K562 (cell line): ENCODE measurements around the gene SNW1. TPM values are rescaled to one million over a fixed set of nuclear protein-coding genes. Genes with fewer than 3 reads are reported as not detected.

Experiments used
- ATAC-seq: fragments of 200-7000 bp; cut with Tn5 transposase; 3 replicates; pipeline ENCODE4 v1.9.1; 2020; ENCODE audit warnings: moderate library complexity
- BruUV-seq: library from RNA; stranded (reverse); fragments of 400-500 nt; replicated peaks from 2 replicates; lab custom pipeline; 2021; lab: Mats Ljungman, UMichigan
- CTCF ChIA-PET: fragments of 300-600 bp; formaldehyde crosslinking; extraction: SDS; loops from one replicate; lab custom pipeline; 2021; ENCODE audit warnings: low intra/inter-chr PET ratio; lab: Yijun Ruan, JAX
- POLR2A ChIA-PET: fragments of 300-600, 350-650 bp; sonication (Branson Sonifier 250); formaldehyde crosslinking; extraction: SDS; loops from one replicate; lab custom pipeline; 2021; ENCODE audit warnings: antibody characterized with exemption, inconsistent platforms; lab: Yijun Ruan, JAX
- DNase-seq, 4 experiments: peaks; one replicate each; pipeline versions ENCODE4 v3.0.0 to v3.0.0-alpha.2; 2011 to 2018; ENCODE audit warnings: low spot score in 3 of 4, mixed read lengths in 3 of 4; ENCODE audit errors: extremely low read depth in 1 of 4
- FAIRE-seq: peaks from 2 replicates; lab custom pipeline; 2011; peaks lifted over from hg19 to GRCh38; lab: Jason Lieb, UNC
- H2AFZ ChIP-seq: 2 replicates; pipeline ENCODE4 v1.6.0; 2011; ENCODE audit warnings: low read depth, low read length, control low read depth, inconsistent platforms
- H3K27ac ChIP-seq: fragments of 200-600 bp; 3 replicates; pipeline ENCODE4 v1.8.0; 2011; ENCODE audit warnings: low read depth, mild to moderate bottlenecking, control low read depth, inconsistent platforms, low read length, moderate library complexity, mixed read lengths; ENCODE audit errors: extremely low read depth
- H3K27me3 ChIP-seq, 2 experiments: fragments of 300-600 bp in 1 of 2; 2 replicates in 1 of 2; 3 replicates in 1 of 2; pipeline versions ENCODE4 v1.6.0 to v1.8.0; 2011; ENCODE audit warnings: inconsistent platforms in 2 of 2, low read length in 2 of 2, mild to moderate bottlenecking in 1 of 2, mixed read lengths in 1 of 2, moderate library complexity in 1 of 2; ENCODE audit not compliant: control insufficient read depth in 2 of 2, insufficient read depth in 2 of 2
- H3K36me3 ChIP-seq: fragments of 300-600 bp; 3 replicates; pipeline ENCODE4 v1.8.0; 2011; ENCODE audit warnings: mild to moderate bottlenecking, low read length, inconsistent platforms; ENCODE audit not compliant: control insufficient read depth, insufficient read depth
- H3K4me1 ChIP-seq, 2 experiments: fragments of 200-600 bp in 1 of 2; replicated peaks in 1 of 2; 2 replicates in 1 of 2; 3 replicates in 1 of 2; pipeline versions ENCODE4 v1.5.1 to v1.8.0; 2011; ENCODE audit warnings: inconsistent platforms in 2 of 2, low read length in 2 of 2, mild to moderate bottlenecking in 1 of 2, mixed read lengths in 1 of 2, moderate library complexity in 1 of 2; ENCODE audit not compliant: control insufficient read depth in 2 of 2, insufficient read depth in 2 of 2
- H3K4me2 ChIP-seq: 2 replicates; pipeline ENCODE4 v1.6.1; 2011; ENCODE audit warnings: low read length, control low read depth, inconsistent platforms, mixed read lengths; ENCODE audit not compliant: insufficient read depth
- H3K4me3 ChIP-seq: fragments of 200-600 bp; sonication (generic), shearing (Covaris generic); 2 replicates; pipeline ENCODE4 v1.5.1; 2016; ENCODE audit warnings: control low read depth, inconsistent platforms
- H3K79me2 ChIP-seq: fragments of 200-600 bp; 3 replicates; pipeline ENCODE4 v1.8.0; 2011; ENCODE audit warnings: low read length, inconsistent platforms; ENCODE audit not compliant: control insufficient read depth, insufficient read depth
- H3K9ac ChIP-seq, 2 experiments: 2 replicates each; pipeline versions ENCODE4 v1.6.0 to v1.6.1; 2011; ENCODE audit warnings: low read depth in 2 of 2, low read length in 2 of 2, control low read depth in 1 of 2, inconsistent platforms in 1 of 2, mild to moderate bottlenecking in 1 of 2, mixed read lengths in 1 of 2; ENCODE audit not compliant: insufficient read depth in 1 of 2
- H3K9me1 ChIP-seq: one replicate; pipeline ENCODE4 v1.6.0; 2011; ENCODE audit warnings: inconsistent platforms, mild to moderate bottlenecking, low read length, moderate library complexity; ENCODE audit not compliant: control insufficient read depth, insufficient read depth
- H3K9me3 ChIP-seq: replicated peaks from 2 replicates; pipeline ENCODE4 v1.5.1; 2011; ENCODE audit warnings: low read depth, low read length, inconsistent platforms; ENCODE audit not compliant: control insufficient read depth, insufficient read depth
- H4K20me1 ChIP-seq: replicated peaks from 2 replicates; pipeline ENCODE4 v1.6.1; 2011; ENCODE audit warnings: low read length, inconsistent platforms, mixed read lengths; ENCODE audit not compliant: control insufficient read depth, insufficient read depth
- GTF2F1 ChIP-seq: IDR thresholded peaks from 2 replicates; pipeline ENCODE4 v1.6.1; 2011; ENCODE audit warnings: low read depth, low read length, improper control_type of control experiment
- HDAC3 ChIP-seq: fragments of 450-650 bp; IDR thresholded peaks from 2 replicates; pipeline ENCODE4 v1.6.1; 2018; ENCODE audit warnings: borderline replicate concordance, mild to moderate bottlenecking, moderate library complexity; ENCODE audit not compliant: partially characterized antibody
- PHB2 ChIP-seq: fragments of 450-650 bp; IDR thresholded peaks from 2 replicates; pipeline ENCODE4 v1.6.1; 2017; ENCODE audit warnings: low read depth
- POLR3G ChIP-seq: IDR thresholded peaks from 2 replicates; pipeline ENCODE4 v1.6.1; 2011; ENCODE audit not compliant: insufficient read length, insufficient replicate concordance; ENCODE audit errors: extremely low read depth
- RFX1 ChIP-seq: fragments of 450-650 bp; IDR thresholded peaks from 2 replicates; pipeline ENCODE4 v1.6.1; 2016; ENCODE audit warnings: mild to moderate bottlenecking, moderate library complexity
- ZC3H11A ChIP-seq: IDR thresholded peaks from 2 replicates; pipeline ENCODE4 v1.6.1; 2012; ENCODE audit warnings: low read depth, low read length, improper control_type of control experiment
- ZNF561 ChIP-seq: fragments of 450-650 bp; formaldehyde crosslinking; conservative IDR thresholded peaks from 2 replicates; pipeline ENCODE4 v1.4.0; 2020; ENCODE audit warnings: mild to moderate bottlenecking, moderate library complexity
- ZNF644 ChIP-seq: fragments of 200-800 bp; sonication (Bioruptor generic); IDR thresholded peaks from 2 replicates; pipeline ENCODE4 v1.6.1; 2016; ENCODE audit warnings: low read depth, missing genetic modification characterization, missing compliant biosample characterization
- ZZZ3 ChIP-seq: fragments of 450-650 bp; IDR thresholded peaks from 2 replicates; pipeline ENCODE4 v1.6.1; 2016; ENCODE audit warnings: antibody characterized with exemption, mild to moderate bottlenecking, moderate library complexity
- WGBS: fragments of 100-300 bp; shearing (Covaris generic); methylation state at CpG from one replicate; pipeline ENCODE4 v1.1.6; 2016; ENCODE audit warnings: low coverage, mixed read lengths; ENCODE audit not compliant: insufficient coverage; ENCODE audit errors: missing lambda C conversion rate; 5-methylcytosine and 5-hydroxymethylcytosine counted together
- in situ Hi-C: fragments of 300-500 bp; cut with MboI; formaldehyde crosslinking; loops from 4 replicates; pipeline ENCODE4 v1.15.0; 2018; ENCODE audit warnings: inconsistent platforms, mixed read lengths
- intact Hi-C: fragments of 100-400 bp; cut with micrococcal nuclease; formaldehyde crosslinking; loops from 2 replicates; pipeline ENCODE4 v1.14.2; 2022
- polyA plus RNA-seq, 8 experiments: library from polyadenylated mRNA; depleted of rRNA in 4 of 8; stranded (reverse) in 5 of 8; unstranded in 3 of 8; fragments of >200 nt; fragmentation: Nextera tagmentation in 2 of 8; fragmentation: Illumina TruSeq in 1 of 8; extraction: Ambion mirVana in 2 of 8; extraction: Trizol in 1 of 8; gene quantifications; 2 replicates each; pipeline versions ENCODE4 v1.2.1 to v1.2.3, GENCODE V29; 2011 to 2014; ENCODE audit warnings: inconsistent platforms in 1 of 8, missing spikeins in 1 of 8
- total RNA-seq, 7 experiments: library from RNA; depleted of rRNA in 6 of 7; stranded (reverse); fragments of >200 nt in 6 of 7; fragmentation: Illumina TruSeq in 2 of 7; extraction: Trizol in 2 of 7; gene quantifications; 2 replicates each; pipeline versions ENCODE4 v1.2.1 to v1.2.3, GENCODE V29; 2011 to 2021; ENCODE audit warnings: low replicate concordance in 1 of 7
- TF ChIP-seq, protein P1 (sequence below): fragments of 250-450 bp; sonication (Bioruptor Pico); IDR thresholded peaks from 2 replicates; pipeline ENCODE4 v1.5.0; 2020; ENCODE audit warnings: mild to moderate bottlenecking, borderline replicate concordance
- TF ChIP-seq, protein P2 (sequence below): fragments of 450-650 bp; IDR thresholded peaks from 2 replicates; pipeline ENCODE4 v1.6.1; 2016; ENCODE audit warnings: missing biosample characterization, missing genetic modification characterization
- TF ChIP-seq, protein P3 (sequence below): fragments of 450-650 bp; IDR thresholded peaks from 2 replicates; pipeline ENCODE4 v1.6.1; 2016; ENCODE audit warnings: low read depth, mild to moderate bottlenecking, moderate library complexity

Gene SNW1
- total and polyA plus RNA-seq, 9 of the 15 experiments (the other 6 are each of a cell fraction or from before 2014, with no cell fraction given) = 64.4 to 143 (median 98.2) TPM

DNA sequence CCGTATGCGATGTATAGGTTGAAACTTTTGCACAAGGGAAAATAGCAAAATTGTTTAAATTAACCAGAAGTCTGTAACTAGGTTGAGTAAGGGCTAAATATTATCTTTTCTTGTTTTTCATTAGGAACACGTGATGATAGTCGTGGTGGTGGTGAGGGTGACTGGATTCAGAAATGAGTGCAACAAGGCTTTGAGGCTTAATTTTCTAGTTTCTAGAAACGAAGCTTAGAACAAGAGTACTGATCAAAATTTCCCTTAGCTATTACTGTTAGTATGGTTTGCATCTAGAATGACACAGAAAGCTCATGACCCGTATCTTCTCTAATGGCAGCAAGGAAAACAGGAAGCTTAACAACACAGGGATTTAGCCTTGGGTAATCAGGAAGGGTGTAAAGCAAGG, 46.0 kb downstream of the SNW1 start:
- no peak overlapping the region for H3K4me2 ChIP-seq
- no peak for ATAC-seq
- H3K4me1 ChIP-seq = no peaks in the 10 kb centered on the region; a peak in 2 of 5 replicates
- H3K9me1 ChIP-seq = no peaks in the 10 kb centered on the region
- no peaks in the 10 kb centered on the region for H3K9me3 ChIP-seq
- POLR2A ChIA-PET = interaction anchor here (0.6 to 1.0 kb wide), 2 partner anchors 11 to 169 kb away, joined by 3 read pairs; no protein-coding TSS in a partner anchor
- no TSS peak for BruUV-seq
- no peak overlapping the region for H3K4me3 ChIP-seq
- peaks cover 93% of the 10 kb centered on the region for H3K36me3 ChIP-seq
- peaks cover 48% of the 10 kb centered on the region for H3K79me2 ChIP-seq
- H2AFZ ChIP-seq = no peak overlapping the region
- CTCF ChIA-PET = no interaction called here
- 0 out of 2 replicates have a peak, but pooled peaks cover 2% of the 10 kb centered on the region for H4K20me1 ChIP-seq
- no peak for FAIRE-seq
- in situ Hi-C loops (no loop called here), intact Hi-C loops (no loop called here)
- H3K27ac ChIP-seq = no peak overlapping the region
- H3K9ac ChIP-seq = no peak overlapping the region
- DNase-seq = no peak
- TF ChIP-seq ZC3H11A = no peak
- TF ChIP-seq, protein P1, sequence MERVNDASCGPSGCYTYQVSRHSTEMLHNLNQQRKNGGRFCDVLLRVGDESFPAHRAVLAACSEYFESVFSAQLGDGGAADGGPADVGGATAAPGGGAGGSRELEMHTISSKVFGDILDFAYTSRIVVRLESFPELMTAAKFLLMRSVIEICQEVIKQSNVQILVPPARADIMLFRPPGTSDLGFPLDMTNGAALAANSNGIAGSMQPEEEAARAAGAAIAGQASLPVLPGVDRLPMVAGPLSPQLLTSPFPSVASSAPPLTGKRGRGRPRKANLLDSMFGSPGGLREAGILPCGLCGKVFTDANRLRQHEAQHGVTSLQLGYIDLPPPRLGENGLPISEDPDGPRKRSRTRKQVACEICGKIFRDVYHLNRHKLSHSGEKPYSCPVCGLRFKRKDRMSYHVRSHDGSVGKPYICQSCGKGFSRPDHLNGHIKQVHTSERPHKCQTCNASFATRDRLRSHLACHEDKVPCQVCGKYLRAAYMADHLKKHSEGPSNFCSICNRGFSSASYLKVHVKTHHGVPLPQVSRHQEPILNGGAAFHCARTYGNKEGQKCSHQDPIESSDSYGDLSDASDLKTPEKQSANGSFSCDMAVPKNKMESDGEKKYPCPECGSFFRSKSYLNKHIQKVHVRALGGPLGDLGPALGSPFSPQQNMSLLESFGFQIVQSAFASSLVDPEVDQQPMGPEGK (CRISPR knock-in tag) = no peak
- no peak for TF ChIP-seq POLR3G
- no peak for TF ChIP-seq GTF2F1
- TF ChIP-seq, protein P2, sequence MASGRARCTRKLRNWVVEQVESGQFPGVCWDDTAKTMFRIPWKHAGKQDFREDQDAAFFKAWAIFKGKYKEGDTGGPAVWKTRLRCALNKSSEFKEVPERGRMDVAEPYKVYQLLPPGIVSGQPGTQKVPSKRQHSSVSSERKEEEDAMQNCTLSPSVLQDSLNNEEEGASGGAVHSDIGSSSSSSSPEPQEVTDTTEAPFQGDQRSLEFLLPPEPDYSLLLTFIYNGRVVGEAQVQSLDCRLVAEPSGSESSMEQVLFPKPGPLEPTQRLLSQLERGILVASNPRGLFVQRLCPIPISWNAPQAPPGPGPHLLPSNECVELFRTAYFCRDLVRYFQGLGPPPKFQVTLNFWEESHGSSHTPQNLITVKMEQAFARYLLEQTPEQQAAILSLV (tag) = no peak
- TF ChIP-seq PHB2 = no peak
- TF ChIP-seq ZZZ3 = no peak
- TF ChIP-seq, protein P3, sequence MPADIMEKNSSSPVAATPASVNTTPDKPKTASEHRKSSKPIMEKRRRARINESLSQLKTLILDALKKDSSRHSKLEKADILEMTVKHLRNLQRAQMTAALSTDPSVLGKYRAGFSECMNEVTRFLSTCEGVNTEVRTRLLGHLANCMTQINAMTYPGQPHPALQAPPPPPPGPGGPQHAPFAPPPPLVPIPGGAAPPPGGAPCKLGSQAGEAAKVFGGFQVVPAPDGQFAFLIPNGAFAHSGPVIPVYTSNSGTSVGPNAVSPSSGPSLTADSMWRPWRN = no peak
- TF ChIP-seq HDAC3 = no peak
- no peak for TF ChIP-seq RFX1
- TF ChIP-seq ZNF644 (tag) = no peak
- TF ChIP-seq ZNF561 (CRISPR knock-in tag) = no peak
- TF ChIP-seq, all 486 proteins: peak for 0
- 86% methylated on average over 6 of the region's 6 CpGs for WGBS
- no peaks in the 10 kb centered on the region for H3K27me3 ChIP-seq
